ENCODE results near the gene XKR3.

DNA sequence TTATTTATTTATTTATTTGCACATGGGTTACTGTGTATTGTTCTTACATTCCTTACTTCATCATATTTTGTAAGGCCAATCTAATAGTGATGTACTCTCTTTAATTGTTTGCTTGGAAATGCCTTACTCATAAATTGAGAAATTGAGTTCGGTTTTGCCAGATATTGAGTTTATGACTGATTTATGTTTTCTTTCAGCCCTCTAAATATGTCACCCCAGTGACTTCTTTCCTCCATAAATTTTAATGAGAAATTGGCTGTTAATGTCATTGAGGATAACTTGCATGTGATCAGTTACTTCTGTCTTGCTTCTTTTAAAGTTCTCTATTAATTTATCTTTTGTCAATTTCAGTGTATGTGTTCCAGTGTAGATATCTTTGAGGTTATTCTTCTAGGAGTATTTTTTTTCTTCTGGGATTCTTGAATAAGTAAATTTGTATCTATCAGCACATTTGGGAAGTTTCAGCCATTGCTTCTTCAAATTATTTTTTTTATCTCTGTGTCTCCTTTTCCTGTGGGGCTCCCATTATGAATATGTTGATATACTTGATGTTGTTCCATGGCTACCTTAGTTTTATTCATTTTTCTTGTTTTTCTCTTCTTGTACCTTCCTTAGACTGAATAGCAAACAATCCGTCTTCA, 47.8 kb downstream of the XKR3 start:
- TF ChIP-seq, protein P1, sequence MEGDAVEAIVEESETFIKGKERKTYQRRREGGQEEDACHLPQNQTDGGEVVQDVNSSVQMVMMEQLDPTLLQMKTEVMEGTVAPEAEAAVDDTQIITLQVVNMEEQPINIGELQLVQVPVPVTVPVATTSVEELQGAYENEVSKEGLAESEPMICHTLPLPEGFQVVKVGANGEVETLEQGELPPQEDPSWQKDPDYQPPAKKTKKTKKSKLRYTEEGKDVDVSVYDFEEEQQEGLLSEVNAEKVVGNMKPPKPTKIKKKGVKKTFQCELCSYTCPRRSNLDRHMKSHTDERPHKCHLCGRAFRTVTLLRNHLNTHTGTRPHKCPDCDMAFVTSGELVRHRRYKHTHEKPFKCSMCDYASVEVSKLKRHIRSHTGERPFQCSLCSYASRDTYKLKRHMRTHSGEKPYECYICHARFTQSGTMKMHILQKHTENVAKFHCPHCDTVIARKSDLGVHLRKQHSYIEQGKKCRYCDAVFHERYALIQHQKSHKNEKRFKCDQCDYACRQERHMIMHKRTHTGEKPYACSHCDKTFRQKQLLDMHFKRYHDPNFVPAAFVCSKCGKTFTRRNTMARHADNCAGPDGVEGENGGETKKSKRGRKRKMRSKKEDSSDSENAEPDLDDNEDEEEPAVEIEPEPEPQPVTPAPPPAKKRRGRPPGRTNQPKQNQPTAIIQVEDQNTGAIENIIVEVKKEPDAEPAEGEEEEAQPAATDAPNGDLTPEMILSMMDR (conservative IDR thresholded peaks at IDR 0.05; ENCODE audit: low read depth, low read length): no peak
- no peak for TF ChIP-seq EZH2 (IDR thresholded peaks at IDR 0.05; ENCODE audit: low read length, unreplicated experiment)
